Measurements from ENCODE around the gene CX3CR1.

GRCh38 chr3:39275052-39275451 is 4.8 kb downstream of the CX3CR1 start:
- TF ChIP-seq CTCF (IDR thresholded peaks at IDR 0.05 in 4 of 5, conservative IDR thresholded peaks at IDR 0.05 in 1 of 5) = no peak
- no peak for TF ChIP-seq POLR2A (IDR thresholded peaks at IDR 0.05)
